ENCODE results near the gene TCERG1.
"Not testable (repeated sequence)": the region's sequence is repeated elsewhere in the genome, so short reads cannot be mapped to it uniquely, and the experiment has no call there.

TCERG1 gene

GRCh38 chr5:146523698-146524097 is 76.6 kb downstream of the TCERG1 start:
- DNase-seq = no peak

GRCh38 chr5:146527785-146528184 is 80.7 kb downstream of the TCERG1 start:
- DNase-seq = no peak

GRCh38 chr5:146528236-146528635 is 81.1 kb downstream of the TCERG1 start:
- DNase-seq = no peak

- DNase-seq = no peak
Observed at GRCh38 chr5:146529984-146530383, 82.9 kb downstream of the TCERG1 start.

- peak; percentile 62 for DNase-seq
Observed at GRCh38 chr5:146533260-146533857, 86.2 kb downstream of the TCERG1 start.

GRCh38 chr5:146533882-146534281 is 86.7 kb downstream of the TCERG1 start:
- DNase-seq = no peak

- no peak for DNase-seq
Observed at GRCh38 chr5:146538432-146538831, 91.3 kb downstream of the TCERG1 start.

- no peak for DNase-seq
Observed at GRCh38 chr5:146539973-146540372, 92.8 kb downstream of the TCERG1 start.

GRCh38 chr5:146540414-146540813 is 93.3 kb downstream of the TCERG1 start:
- DNase-seq = no peak

GRCh38 chr5:146541958-146542849 is 95.1 kb downstream of the TCERG1 start:
- peak; percentile 65 for DNase-seq

GRCh38 chr5:146544232-146544631 is 97.1 kb downstream of the TCERG1 start:
- DNase-seq = no peak

GRCh38 chr5:146548781-146549449 is 101.8 kb downstream of the TCERG1 start:
- no peak for DNase-seq

- no peak for DNase-seq
Observed at GRCh38 chr5:146549615-146550014, 102.5 kb downstream of the TCERG1 start.

- no peak for DNase-seq
Observed at GRCh38 chr5:146553446-146553845, 106.3 kb downstream of the TCERG1 start.

GRCh38 chr5:146556884-146557283 is 109.8 kb downstream of the TCERG1 start:
- DNase-seq = not testable (repeated sequence)

- no peak for DNase-seq
Observed at GRCh38 chr5:146560205-146560812, 113.2 kb downstream of the TCERG1 start.
